HG02938 (cell line): ENCODE measurements around the gene PRG3.

Experiments used
- ATAC-seq: cut with Tn5 transposase; IDR thresholded peaks from one replicate; pipeline ENCODE4 v1.9.1; 2021; ENCODE audit warnings: mild to moderate bottlenecking, moderate library complexity; ENCODE audit not compliant: unreplicated experiment

The PRG3 gene

GRCh38 chr11:57391539-57391938 lies 10.6 kb upstream of the PRG3 start:
- no peak for ATAC-seq

DNA sequence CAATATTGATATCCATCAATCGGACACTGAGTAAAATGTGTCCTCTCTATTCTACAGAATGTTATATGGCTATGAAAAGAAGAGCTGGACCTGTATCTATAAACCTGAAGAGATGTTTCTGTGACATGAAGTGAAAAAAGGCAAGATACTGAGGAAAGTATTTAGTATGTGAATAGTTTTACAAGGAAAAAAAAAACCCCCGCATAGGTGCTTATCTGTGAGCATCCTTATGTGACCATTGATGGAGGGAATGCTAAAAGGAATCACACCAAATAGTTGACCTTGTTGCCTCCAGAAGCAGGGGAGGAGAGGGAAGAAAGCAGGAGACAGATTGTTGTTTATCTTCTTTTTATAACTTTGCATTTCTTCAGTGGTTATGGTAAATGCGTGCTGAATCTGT lies 10.2 kb upstream of the PRG3 start:
- ATAC-seq = no peak

DNA sequence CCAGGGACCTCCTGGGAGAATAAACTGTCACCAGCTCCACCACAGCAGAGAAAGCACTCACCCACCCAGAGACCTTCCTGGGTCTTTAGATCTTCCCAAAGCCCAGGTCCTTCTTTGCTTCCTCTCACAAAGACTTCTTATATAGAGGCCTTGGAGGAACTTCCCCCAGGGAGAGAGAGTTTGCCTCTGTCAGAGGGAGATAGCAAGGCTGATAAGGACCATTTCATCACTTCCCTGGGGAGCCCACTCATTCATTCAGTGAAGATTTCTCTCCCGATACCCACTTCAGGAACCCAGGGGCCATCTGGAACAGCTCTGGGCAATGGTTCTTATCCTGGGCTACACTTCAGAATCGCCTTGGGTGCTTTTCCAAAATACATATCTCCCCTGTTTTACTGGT lies 9.6 kb upstream of the PRG3 start, which contains the start of gene PRG2:
Gene PRG2 (minus strand): TSS at position 116 of the 400 bp plus-strand sequence. CDS start 706 bp downstream, outside the sequence.
- no peak for ATAC-seq

- no peak for ATAC-seq
These were observed 6.5 kb upstream of the PRG3 start for GRCh38 chr11:57387289-57388030.

- ATAC-seq = no peak
These were observed 5.4 kb upstream of the PRG3 start for GRCh38 chr11:57386178-57386940.

DNA sequence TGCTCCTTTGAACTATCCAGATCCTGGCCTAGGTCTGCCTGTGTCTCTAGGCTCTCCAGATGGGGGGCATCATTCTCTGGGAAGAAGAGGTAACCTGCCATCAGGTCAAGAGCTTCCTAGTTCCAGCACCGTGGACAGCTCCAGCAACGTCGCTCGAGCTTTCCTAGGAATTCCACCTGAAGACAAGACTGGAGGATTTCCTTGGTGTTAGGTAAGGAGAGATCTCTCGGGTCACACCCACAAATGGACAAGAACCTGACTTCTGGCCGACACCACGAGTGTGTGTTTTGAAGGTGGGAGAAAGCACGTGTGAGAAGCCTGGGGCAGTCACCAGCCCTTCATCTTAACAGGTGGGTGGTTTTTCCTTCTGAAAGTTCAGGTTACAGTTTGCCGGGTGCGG lies 1.2 kb downstream of the PRG3 start:
- no peak for ATAC-seq

- no peak for ATAC-seq
These were observed 2.8 kb downstream of the PRG3 start for GRCh38 chr11:57378186-57378585.

DNA sequence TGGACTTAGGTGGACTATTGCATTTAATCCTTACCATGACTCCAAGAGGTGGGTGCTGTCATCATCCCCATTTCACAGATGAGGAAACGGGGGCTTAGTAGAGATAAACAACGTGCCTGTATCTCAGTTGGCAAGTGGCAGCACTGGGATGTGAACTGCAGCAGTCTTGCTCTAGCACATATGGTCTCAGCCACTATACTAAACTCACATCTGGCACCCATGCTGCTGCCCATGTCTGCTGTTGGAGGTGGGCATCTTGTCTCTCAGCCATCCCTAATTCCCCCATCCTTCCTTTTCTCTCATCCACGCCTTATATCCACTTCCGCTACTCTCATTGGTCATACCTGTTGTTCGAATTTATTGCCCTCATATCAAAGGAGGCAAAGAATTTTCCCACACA lies 3.8 kb downstream of the PRG3 start:
- no peak for ATAC-seq

DNA sequence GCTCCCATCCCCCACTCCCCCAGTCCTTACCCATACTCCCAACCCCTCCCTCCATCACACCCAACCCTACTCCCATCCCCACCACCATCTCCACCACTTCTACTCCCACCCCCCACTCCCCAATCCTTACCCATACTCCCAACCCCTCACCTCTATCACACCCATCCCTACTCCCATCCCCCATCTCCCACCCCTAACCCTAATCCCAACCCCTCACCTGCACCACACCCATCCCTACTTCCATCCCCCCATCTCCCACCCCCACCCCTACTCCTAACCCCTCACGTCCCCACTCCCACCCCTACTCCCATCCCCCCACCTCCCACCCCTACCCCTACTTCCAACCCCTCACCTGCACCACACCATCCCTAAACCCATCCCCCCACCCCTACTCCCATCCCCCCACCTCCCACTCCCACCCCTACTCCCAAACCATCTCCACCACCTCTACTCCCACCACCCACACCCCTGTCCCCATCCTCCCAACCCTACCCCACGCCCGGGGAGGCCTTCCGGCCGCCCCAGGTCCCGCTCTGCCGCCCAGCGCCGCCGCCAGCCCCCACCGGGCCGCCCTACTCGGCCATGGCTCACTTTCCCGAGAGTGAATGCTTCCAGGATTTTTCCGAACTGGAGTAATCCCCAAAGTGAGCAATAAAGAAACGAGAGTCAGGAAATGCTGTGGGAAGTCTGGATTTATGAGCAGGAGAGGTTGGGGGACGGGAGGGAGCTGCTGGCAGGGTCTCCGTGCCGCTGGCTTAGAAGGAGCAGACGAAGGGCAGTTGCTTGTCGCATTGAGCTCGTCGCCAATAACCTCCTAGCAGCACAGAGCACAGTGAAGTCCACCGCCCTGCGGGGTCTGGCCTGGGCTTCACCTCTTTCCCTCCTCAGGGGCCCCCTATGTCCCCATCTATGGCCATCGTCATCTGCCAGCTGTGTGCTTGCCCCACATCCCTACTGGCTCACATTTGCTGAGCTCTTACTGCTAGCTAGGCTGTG lies 4.6 kb downstream of the PRG3 start:
- ATAC-seq = no peak

DNA sequence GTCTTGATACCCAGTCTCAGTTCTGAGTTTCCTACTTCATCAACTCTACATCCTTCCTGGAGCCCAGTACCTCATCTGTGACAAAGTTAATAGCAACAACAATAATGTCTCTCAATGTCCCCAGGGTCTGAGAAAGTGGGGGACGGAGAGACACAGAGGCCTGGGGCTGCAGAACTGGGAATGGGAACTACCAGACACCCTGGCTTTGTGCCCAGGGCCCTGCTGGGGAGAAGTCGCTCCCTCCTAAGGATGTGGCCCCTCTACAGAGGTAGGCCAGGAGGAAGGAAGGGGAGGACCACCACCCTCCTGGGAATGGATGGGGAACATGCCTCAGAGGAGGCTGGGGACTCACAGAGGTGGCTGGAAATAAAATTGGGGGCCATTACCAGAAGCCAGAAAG lies 5.5 kb downstream of the PRG3 start:
- no peak for ATAC-seq

DNA sequence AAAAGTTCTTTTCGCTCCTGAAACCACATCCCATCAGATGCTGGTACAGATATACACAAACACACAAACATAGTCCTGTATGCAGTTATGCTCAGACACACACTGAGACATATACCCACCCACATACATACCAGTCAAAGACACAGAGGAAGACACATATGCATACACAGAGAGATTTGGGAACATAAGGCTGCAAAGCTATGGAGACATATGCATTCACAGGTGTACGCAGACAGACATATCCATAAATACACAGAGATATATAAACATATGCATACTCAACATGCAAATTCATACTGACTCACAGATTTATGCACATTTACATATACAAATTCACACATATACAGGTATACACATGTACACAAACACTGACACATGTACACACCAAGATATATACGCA lies 6.0 kb downstream of the PRG3 start:
- no peak for ATAC-seq

GRCh38 chr11:57373146-57373545 lies 7.8 kb downstream of the PRG3 start:
- ATAC-seq = no peak

DNA sequence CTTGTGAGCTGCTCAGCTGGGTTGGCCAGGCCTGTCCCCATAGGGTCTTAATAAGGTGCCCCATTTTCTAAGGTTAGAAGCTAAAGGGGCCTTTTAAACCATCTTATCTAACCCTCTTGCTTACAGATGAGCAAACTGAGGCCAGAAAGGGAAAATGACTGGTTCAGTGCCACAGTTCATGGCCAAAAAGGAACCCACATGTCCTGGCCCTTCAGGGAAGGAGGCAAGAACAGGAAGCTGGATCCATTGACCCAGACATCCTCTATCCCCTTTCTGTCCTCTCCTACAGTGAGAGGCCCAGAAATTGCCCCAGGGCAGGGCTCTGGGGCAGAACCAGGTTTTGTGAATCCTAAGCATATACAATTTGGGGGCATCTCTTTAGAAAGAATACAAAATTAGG lies 10.0 kb downstream of the PRG3 start:
- no peak for ATAC-seq

DNA sequence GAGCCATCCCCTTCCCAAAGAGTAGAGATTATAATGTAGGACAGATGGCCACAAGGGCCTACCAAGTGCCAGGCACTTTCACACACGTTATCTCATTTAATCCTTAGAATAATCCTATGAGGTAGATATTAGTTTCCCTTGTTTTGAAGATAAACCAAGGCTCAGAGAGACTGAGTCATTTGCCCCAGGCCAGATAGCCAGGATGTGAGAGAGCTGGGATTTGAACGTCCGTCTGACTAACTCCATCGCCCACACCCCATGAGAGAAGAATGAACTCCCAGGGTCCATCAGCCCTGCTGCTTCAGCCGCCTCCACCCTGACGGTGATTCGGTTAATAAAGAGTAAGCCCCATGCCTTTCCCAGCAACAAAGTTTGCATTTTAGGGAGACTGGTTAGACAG lies 10.7 kb downstream of the PRG3 start:
- ATAC-seq = no peak

DNA sequence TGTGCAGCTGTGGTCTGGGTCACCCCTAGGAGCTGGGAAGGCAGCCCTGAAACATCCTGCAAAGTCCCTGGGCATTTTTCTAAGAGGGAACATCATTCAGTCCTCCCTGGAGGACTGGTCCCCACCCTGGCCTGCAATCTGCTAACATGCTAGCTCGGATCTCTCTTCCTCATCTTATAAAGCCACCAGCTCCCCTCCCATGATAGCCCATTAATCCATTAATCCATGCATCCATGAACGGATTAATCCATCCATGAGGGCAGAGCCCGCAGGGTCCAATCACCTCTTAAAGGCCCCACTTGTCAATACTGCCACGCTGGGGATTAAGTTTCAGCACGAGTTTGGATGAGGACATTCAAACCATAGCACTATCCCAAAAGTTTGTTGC lies 12.1 kb downstream of the PRG3 start:
- no peak for ATAC-seq

DNA sequence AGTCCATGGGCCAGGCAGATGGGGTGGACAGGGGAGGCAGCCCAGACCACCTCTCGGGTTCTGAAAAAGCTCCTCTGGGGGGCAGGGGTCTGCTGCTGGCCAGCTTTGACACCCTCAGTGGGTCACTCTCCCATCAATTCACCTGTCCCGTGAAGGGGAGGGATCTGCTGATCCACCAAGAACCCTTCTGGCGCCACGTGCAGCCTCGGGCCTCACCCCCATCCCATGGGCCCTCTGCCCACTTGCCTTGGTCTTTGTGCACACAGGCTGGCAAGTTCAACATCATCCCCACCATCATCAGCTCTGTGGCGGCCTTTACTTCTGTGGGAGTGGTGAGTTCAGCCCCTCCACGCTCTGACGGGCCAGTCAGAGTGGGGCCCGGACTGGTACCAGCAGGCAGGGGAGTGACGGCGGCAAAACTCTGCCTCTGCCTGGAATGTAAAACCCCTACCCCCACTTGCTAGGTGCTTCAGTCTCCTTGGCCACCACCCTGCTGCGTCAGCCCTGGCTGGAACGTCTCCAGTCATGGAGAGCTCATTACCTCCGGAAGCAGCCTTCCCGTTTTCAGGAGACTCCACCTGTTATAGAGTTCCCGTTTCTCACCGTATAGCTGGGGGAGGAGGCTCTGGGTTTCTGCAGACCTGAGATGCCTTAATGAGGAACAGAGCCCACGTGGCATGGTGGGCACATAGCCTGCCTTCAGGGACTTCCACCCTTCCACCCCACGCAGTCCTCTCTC lies 12.7 kb downstream of the PRG3 start:
- ATAC-seq = no peak

GRCh38 chr11:57364851-57365660 lies 15.9 kb downstream of the PRG3 start:
- no peak for ATAC-seq

GRCh38 chr11:57363131-57364080 lies 17.5 kb downstream of the PRG3 start:
- no peak for ATAC-seq

- ATAC-seq = no peak
These were observed 19.0 kb downstream of the PRG3 start for GRCh38 chr11:57361926-57362325.
